Liver (tissue), 3 donors: ENCODE data around the gene IKBKE.

ENCODE experiments used
- EGR1 ChIP-seq, 2 donors: IDR thresholded peaks; 2 replicates each; pipeline ENCODE4 v1.6.1; 2016 to 2018; ENCODE audit warnings: antibody characterized with exemption in 2 of 2, low read depth in 2 of 2
- FOXA2 ChIP-seq: IDR thresholded peaks from 2 replicates; pipeline ENCODE4 v1.6.1; 2016; ENCODE audit warnings: antibody characterized with exemption
- GABPA ChIP-seq, 2 donors: IDR thresholded peaks in 1 of 2; conservative IDR thresholded peaks in 1 of 2; 2 replicates each; pipeline ENCODE4 v1.6.1; 2016; ENCODE audit warnings: antibody characterized with exemption in 2 of 2, mild to moderate bottlenecking in 1 of 2, moderate library complexity in 1 of 2
- JUND ChIP-seq, 2 donors: IDR thresholded peaks; 2 replicates each; pipeline ENCODE4 v1.6.1; 2016; ENCODE audit warnings: antibody characterized with exemption in 2 of 2
- RAD21 ChIP-seq, 2 donors: IDR thresholded peaks; 2 replicates each; pipeline ENCODE4 v1.6.1; 2016; ENCODE audit warnings: antibody characterized with exemption in 2 of 2, mild to moderate bottlenecking in 2 of 2
- REST ChIP-seq: IDR thresholded peaks from 2 replicates; pipeline ENCODE4 v1.6.1; 2016; ENCODE audit warnings: antibody characterized with exemption, mild to moderate bottlenecking
- SP1 ChIP-seq: IDR thresholded peaks from 2 replicates; pipeline ENCODE4 v1.6.1; 2018; ENCODE audit warnings: antibody characterized with exemption, mild to moderate bottlenecking
- TAF1 ChIP-seq: conservative IDR thresholded peaks from 2 replicates; pipeline ENCODE4 v1.6.1; 2016; ENCODE audit warnings: antibody characterized with exemption, mild to moderate bottlenecking
- YY1 ChIP-seq: IDR thresholded peaks from 2 replicates; pipeline ENCODE4 v1.6.1; 2016; ENCODE audit warnings: antibody characterized with exemption, mild to moderate bottlenecking
- TF ChIP-seq, protein P1 (sequence below): fragments of 150-350 bp; IDR thresholded peaks from 2 replicates; pipeline ENCODE4 v1.5.1; 2017; ENCODE audit warnings: improper control_type of control experiment, low read depth, low read length; ENCODE audit not compliant: missing input control
- TF ChIP-seq, protein P2 (sequence below): IDR thresholded peaks from 2 replicates; pipeline ENCODE4 v1.6.1; 2016; ENCODE audit warnings: antibody characterized with exemption
- TF ChIP-seq, protein P3 (sequence below): IDR thresholded peaks from 2 replicates; pipeline ENCODE4 v1.6.1; 2016; ENCODE audit warnings: antibody characterized with exemption
- donor health status: healthy.
- donor health status: healthy.

DNA sequence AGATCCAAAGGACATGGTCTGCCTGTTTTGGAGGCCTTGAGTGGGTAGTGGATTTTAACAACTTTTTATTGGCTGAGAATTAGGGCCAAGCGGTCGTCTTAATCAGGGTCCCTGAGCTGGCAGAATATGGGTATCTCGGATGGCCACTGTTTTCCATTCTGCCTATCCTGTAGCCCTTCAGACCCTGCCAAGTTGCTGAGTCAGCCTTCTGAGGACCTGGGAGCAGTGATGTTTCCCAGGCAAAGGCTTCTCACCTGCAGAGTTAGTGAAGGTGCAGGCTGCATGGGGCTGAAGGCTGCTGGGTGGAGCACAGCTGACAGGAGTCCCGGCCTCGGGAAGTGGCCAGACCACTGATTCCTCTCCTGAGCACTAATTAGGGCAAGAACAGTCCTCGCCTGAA, 48.5 kb downstream of the IKBKE start:
- TF ChIP-seq, protein P1, sequence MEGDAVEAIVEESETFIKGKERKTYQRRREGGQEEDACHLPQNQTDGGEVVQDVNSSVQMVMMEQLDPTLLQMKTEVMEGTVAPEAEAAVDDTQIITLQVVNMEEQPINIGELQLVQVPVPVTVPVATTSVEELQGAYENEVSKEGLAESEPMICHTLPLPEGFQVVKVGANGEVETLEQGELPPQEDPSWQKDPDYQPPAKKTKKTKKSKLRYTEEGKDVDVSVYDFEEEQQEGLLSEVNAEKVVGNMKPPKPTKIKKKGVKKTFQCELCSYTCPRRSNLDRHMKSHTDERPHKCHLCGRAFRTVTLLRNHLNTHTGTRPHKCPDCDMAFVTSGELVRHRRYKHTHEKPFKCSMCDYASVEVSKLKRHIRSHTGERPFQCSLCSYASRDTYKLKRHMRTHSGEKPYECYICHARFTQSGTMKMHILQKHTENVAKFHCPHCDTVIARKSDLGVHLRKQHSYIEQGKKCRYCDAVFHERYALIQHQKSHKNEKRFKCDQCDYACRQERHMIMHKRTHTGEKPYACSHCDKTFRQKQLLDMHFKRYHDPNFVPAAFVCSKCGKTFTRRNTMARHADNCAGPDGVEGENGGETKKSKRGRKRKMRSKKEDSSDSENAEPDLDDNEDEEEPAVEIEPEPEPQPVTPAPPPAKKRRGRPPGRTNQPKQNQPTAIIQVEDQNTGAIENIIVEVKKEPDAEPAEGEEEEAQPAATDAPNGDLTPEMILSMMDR: no peak
- no peak for TF ChIP-seq GABPA (IDR thresholded peaks at IDR 0.05 in 1 of 2, conservative IDR thresholded peaks at IDR 0.05 in 1 of 2)
- TF ChIP-seq EGR1 (IDR thresholded peaks at IDR 0.05; ENCODE audit: low read depth in 2 of 2): no peak
- no peak for TF ChIP-seq REST
- TF ChIP-seq YY1: no peak
- TF ChIP-seq, protein P2, sequence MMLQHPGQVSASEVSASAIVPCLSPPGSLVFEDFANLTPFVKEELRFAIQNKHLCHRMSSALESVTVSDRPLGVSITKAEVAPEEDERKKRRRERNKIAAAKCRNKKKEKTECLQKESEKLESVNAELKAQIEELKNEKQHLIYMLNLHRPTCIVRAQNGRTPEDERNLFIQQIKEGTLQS: no peak
- TF ChIP-seq SP1: no peak
- TF ChIP-seq, protein P3, sequence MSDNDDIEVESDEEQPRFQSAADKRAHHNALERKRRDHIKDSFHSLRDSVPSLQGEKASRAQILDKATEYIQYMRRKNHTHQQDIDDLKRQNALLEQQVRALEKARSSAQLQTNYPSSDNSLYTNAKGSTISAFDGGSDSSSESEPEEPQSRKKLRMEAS: no peak
- TF ChIP-seq JUND (IDR thresholded peaks at IDR 0.05): no peak
- TF ChIP-seq RAD21 (IDR thresholded peaks at IDR 0.05): no peak
- TF ChIP-seq FOXA2: no peak
- TF ChIP-seq TAF1: no peak
